NCI-H2227 treated with DMSO at 0.1 percent for 48 hours (cell line): ENCODE results near the gene MAP3K1.
A peak's percentile ranks its signal among the peaks of the same experiment; 100 is the strongest.
"Not testable (repeated sequence)": the region's sequence is repeated elsewhere in the genome, so short reads cannot be mapped to it uniquely, and the experiment has no call there.

ENCODE experiments used
- DNase-seq: peaks from one replicate; lab custom pipeline; 2025; lab: John Stamatoyannopoulos, UW

Gene MAP3K1

DNA sequence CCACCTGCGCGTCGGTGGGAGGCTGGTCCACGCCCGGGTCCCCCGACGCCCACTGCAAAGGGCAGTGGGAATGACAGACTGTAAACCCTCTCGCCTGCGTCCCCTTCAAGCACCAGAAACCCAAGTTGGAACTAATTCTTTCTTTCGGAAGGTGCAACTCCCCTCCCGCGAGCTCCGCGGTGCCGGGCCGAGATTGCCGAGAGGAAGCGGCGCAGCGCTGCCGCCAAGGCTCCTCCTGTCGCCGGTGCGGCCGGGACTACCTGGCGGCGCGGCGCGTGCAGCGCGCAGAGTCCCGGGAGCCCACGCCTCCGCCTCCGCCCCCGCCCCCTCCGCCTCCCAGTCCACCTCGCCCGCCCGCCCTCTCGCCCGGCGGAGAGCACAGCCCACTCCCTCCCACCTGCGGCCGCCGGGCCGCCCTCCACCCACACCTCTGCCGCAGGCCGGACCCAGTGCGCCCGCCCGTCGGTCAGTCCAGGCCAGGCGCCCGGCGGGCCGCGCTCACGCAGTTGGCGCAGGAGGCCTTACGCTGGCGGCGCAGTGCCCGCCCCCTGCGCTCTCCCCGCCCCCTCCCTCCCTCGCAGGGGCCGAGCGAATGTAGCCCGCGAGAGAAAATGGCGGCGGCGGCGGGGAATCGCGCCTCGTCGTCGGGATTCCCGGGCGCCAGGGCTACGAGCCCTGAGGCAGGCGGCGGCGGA lies at the start of gene MAP3K1:
Gene MAP3K1 (plus strand): TSS at position 587 of the 695 bp plus-strand sequence. CDS start 25 bp downstream, at position 612.
- peak; percentile 49 for DNase-seq

DNA sequence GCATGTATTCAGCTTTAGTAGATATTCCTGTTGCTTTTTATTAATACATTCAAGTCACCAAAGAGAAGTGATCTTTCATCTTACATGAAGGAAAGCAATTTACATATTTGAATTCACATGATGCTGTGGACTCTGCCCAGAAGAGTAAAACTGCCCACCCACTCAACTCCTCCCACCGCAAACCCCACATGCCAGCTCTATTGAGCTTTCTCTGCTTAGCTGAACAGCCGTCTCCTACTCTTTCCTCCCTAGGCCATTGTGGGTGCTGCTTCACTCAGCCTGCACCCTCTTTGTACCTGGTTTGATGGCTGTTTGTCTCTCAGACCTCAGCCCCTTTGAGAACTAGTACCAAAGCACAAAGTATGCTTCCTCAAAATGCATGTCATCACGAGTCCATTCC lies 48.4 kb upstream of the MAP3K1 start:
- no peak for DNase-seq

DNA sequence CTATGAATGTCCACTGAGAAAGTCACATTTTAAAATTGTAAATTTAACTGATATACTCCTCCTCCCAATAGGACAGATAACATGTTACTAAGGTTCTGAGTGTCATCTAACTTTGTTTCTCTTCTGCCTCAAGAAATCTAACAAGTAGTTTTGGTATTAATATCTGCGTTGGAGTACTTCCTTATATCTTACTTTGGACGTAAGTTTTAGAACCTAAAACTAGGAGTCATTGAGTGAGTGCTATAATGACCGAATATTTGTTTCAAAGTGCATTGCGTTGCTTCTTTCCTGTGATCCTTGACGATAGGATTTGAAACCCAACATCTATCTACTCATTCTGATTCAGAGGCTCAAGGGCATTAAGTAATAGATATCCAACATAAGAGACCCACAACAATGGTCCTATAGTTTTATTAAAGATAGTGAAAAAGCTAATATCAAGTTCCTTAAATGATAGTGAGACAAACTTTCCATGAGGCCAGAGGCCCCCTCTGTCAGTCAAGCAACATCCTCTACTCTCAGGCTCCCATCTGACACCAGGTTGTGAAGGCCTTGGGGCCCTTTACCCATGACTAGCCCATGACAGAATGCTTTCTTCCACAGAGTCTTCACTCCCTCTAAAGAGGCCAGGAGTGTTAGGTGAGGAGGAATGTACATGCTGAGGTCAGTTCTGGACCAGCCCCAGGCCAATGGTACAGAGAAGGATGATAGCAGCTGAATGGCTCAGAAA lies 45.3 kb upstream of the MAP3K1 start:
- DNase-seq: no peak

DNA sequence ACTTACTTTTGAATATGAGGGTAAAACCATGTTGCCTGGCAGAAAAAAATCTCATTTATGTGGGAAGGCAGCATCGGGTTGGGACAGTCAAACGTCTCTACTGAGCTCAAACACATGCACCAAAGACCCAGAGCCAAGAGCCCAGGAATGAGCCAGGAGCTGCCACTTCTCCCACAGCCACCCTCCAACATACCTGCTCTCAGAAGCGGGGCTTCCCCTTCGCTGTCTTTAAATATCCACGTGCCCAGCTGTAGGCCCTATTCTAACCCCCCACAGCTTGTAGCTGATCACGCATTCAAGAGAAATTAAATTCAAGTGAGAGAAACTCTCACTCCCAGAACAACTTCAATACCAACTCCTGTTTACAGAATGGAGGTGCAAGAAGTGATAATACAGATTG lies 42.6 kb upstream of the MAP3K1 start:
- no peak for DNase-seq

DNA sequence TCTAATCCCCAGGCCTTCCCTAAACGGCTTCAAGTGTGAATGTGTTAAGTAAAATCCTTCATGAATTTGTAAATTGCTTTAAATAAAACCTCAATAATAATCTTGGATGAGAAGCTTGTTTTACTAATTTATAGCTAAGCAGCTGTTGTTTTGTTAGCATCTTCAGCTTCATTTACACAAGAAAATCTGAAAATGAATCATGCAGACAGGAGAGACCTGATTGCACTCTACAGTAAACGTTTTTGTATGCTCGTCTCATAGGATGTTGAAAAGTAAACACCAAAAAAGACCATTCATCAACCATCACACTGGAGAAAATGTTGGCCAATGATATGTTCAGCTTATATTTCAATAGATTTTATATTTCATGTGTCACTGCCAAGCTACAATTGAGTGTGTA lies 40.4 kb upstream of the MAP3K1 start:
- no peak for DNase-seq

DNA sequence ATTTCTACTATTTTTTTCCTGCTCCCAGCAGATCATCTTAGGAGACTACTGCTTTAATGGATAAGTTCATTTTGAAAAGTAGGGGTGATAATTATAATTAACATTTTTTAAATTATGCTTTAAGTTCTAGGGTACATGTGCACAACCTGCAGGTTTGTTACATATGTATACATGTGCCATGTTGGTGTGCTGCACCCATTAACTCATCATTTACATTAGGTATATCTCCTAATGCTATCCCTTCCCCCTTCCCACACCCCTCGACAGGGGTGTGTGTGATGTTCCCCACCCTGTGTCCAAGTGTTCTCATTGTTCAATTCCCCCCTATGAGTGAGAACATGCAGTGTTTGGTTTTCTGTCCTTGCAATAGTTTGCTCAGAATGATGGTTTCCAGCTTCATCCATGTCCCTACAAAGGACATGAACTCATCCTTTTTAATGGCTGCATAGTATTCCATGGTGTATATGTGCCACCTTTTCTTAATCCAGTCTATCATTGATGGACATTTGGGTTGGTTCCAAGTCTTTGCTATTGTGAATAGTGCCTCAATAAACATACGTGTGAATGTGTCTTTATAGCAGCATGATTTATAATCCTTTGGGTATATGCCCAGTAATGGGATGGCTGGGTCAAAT lies 39.0 kb upstream of the MAP3K1 start:
- DNase-seq: not testable (repeated sequence)

DNA sequence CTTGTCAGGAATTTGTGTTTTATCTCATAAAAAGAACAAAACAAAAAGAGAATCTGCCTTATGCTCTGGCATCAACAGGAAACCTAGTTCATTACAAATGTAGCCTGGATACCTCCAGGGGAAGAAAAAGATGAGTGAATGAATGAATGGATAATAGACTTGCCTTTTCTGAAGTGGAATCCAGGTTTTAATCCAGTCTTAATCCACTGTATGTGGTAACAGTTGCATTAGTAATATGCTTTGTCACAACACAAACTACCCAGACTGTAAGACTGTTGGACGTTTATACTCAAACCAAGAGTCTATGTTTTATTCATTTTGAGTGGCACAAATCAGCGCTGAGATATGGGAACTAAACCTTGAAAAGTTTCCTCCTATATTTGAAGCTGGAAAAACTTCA lies 32.1 kb upstream of the MAP3K1 start:
- DNase-seq: no peak

DNA sequence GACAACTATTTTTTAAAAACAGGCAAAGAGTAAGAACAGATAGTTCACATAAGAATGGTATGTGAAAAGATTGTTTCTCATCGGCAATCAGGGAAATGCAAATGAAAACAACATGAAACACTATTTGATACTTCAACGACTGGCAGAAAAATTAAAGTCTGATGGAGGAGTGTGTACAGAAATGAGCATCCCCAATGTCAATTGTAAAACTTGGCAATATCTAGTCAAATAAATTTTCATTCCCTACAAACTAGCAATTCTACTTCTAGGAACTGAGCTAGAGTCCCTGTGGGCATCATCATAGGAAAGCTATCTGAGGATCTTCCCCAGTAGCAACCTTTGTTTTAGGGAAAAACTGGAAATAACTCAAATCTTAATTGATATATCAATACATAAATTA lies 29.0 kb upstream of the MAP3K1 start:
- DNase-seq: no peak

DNA sequence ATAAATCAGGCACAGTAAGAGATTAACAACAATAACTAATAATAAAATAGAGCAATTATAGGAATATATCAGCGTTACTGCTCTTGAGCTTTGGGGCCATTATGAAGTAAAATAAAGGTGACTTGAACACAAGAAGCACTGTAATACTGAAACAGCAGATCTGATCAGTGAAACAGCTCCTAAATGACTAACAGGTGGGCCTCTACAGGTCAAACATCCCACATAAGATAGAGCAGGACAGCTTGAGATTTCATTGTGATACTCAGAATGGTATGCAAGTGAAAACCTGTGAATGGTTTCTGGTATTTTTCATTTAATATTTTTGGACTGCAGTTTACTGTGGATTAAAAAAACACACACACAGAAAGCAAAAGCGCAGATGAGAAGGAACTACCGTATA lies 24.0 kb upstream of the MAP3K1 start:
- DNase-seq: no peak

DNA sequence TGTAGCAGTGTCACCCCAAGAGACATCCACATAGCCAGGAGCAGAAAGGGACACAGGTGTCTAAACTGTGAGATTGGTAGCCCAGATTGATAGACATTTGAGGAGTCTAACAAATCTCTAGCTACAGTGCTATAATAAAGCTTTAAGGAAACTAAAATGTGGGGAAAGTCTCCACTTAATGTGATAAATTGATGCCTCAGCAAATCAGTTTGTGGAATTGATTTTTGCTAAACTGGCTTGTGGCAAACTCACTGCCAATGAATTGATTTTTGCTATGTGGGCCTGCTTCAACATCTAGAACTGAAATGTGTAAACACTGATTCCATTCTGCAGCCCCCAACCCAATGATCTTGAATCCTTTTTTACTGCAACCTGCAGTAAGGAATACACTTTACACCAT lies 16.8 kb upstream of the MAP3K1 start:
- no peak for DNase-seq

DNA sequence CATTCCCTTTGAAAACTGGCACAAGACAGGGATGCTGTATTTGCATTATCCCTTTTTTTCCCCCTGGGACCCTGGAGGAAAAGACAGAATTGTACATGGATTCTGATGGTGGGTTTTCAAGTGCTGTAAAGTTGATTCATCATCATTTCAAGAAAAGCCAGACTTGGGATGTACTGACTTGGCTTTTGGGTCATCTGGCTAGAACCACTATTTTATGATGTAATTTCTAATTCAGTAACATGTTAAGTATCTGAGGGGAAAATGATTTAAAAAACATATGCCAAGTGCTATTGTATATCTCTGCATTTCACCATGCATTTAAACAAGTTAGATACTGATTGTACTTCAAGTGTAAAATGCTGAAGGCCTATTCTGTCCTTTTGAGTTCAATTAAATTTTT lies 15.2 kb upstream of the MAP3K1 start:
- no peak for DNase-seq

DNA sequence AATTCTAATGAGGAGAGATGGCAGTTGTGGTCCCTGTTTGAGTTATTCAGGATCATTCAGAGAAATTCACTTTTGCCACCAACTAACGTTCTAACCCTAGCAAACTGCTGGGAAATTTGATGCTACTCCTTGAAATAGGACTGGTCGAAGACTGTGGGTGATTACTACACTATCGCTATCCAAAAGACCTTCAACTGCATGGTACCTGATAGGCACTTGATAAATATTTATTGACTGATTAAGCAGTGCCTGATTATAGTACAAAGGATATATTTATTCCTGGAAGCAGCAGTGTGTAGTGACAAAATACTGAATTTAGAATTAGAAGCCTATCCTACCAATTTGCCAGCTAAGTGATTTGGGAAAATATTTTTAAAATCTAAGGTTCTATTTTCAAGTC lies 14.1 kb upstream of the MAP3K1 start:
- no peak for DNase-seq

DNA sequence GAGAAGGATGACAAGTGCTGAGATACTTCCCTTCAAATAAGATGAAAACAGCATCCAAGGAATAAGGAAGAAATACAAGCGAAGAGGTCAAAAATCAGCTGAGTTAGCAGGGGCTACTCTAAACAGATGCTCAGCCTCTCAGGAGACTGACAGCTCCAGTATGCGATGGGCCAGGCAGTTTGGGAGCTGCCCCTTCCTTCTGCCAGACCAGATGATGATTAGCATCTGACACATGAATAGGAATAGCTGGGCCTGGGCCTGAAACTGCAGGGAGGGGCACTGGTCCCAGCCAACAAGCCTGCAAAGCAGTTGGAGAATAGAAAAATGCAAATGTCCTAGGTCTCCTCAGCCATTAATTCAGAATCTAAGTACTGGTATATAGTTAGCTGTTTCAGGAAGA lies 13.1 kb upstream of the MAP3K1 start:
- no peak for DNase-seq

DNA sequence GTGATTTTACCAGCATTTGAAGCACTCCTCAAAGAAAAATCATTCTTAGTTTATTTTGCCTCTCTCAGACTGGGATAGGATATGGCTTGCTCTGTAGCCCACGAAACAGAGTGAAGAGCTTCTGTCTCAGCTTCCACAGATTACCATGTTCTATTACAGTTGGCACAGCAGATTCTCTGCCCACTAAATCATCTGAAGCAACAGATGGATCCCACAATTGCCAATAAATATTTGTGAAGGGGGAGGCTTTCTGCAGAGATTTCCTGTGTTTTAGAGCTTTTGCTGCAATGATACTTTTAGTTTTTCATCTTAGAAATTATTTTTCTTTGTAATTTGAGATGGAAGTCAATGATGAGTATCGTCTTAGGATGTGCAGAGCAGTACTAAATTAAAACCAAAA lies 12.3 kb upstream of the MAP3K1 start:
- no peak for DNase-seq

DNA sequence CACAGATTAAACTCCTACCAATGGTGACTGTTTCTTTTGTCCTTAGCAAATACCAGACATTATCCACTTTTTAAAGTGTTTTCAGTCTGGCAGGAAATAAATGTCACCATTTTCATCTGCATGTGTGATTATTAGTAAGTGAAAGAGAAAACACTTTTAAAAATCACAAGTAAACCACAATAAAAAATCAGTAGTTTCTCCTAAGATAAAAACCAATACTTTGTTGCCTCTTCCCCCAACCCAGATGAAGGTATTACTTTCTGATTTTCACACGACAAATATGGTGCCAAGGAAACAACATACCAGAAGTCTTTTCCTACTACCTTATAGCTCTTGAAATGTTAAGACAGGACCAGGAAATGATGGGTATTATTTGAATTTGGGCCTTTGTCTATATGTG lies 11.5 kb upstream of the MAP3K1 start:
- DNase-seq: no peak

DNA sequence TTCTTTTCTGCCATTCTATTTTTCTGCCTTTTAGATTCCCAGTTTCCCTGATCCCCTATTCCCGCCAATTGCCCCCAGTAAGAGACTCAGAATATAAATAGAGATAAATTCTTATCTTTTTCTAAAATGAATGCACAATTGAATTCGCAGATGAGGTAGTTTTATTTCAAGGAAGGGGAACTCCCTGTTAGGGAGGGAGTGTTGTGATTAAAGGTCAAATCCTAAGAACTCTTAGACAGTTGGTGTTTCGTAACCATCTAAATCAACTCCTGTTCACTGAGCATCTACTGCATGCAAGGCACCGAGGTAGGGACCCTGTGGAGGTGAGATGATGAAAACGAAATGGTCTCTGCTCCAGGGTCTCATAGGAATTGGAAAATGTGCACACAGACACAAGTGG lies 7.7 kb upstream of the MAP3K1 start:
- no peak for DNase-seq

DNA sequence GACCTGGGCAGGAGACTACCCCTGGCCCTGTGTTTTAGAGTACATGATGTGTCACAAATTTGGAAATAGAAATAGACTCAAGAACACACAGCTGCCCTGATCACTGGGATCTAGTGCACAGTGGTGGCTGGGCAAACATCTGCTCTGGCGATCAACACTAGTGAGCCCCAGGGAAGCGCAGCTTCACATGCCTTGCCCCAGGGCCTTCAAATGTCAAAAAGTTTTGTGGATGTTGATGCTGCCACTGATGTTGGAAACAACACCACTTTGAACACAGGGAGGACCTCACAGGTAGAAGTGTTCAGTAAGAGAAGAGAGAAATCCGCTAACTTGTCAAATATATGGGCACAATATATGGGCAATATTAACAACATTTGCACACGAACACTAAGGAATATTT lies 7.1 kb upstream of the MAP3K1 start:
- DNase-seq: no peak

DNA sequence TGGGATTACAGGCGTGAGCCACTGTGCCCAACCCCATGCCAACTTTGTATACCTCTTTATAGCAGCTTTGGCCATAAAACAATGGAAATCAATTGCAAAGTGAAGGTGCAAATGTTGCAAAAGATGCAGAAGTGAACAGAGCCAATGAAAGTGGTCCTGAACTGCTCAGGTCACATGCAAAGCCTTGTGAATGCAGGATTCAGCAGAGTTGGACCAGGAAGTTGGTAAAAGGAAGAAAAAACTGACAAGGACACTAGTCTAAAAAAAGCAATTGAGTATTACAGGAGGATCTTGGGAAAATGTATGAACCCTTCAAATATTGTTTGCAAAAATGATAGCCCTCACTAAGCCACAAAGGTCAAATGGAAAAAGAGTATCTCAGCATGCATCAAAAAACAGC lies 4.5 kb upstream of the MAP3K1 start:
- DNase-seq: no peak

DNA sequence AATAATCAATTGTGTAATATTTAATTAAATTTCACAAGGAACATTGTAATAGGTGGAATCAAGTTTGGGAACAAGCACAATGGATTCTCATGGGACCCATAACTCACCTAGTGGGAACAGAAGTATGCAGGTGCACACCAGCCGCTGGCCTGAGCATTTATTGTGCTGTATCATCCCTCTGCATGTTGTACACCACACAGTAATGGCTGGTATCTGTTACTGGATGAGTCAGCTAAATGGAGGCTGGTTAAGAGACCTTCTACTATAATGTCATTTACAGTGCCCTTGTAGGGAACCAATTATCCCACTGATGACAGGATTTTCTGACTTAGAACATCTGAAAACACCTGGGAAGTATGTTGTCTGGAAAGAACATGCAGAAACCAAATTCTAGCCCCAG lies 3.2 kb upstream of the MAP3K1 start:
- no peak for DNase-seq

DNA sequence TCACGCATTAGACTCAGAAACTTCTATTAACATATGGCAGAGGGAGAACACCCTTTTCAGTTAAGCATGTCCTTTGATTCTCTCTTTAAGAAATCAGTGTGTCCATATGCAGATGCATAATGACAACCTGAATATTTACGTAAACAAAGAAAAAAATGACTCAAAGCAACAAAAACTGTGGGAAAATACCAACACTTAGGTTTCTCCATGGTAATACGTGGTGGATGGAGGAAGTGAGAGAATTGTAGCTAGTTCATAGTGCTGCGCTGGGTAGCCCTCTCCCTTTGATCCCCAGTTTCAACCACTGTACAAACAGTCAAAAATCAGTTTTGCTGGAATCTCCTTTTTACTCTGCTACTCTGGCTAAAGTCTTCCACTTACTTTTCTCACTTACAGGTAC lies 2.0 kb upstream of the MAP3K1 start:
- no peak for DNase-seq

DNA sequence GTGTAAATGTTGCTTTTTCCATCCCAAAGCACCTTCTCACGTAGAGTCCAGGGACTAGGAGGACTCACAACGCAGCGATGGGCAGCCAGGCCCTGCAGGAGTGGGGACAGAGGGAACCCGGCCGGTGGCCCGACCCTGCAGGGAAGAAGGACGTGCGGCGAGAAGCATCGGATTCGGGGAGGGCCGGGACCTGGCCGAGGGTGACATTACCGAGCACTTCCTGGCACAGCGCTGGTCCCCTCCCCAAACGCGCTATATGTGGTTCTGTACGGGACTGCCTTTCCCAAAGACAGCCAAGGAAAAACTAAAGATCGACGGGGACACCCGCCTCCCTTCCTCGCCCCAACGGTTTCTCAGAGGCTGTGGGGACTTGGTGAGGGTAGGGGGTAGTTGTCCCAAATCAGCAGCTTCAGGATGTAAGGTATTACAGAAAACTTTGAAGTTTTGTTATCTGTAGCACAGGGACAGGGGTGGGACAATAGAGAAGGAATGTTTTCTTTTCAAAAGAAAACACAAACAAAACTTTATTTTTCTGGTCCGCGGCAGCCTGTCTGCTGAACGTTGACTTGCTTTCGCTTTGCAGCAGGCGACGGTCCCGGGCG lies 887 bp upstream of the MAP3K1 start:
- no peak for DNase-seq

DNA sequence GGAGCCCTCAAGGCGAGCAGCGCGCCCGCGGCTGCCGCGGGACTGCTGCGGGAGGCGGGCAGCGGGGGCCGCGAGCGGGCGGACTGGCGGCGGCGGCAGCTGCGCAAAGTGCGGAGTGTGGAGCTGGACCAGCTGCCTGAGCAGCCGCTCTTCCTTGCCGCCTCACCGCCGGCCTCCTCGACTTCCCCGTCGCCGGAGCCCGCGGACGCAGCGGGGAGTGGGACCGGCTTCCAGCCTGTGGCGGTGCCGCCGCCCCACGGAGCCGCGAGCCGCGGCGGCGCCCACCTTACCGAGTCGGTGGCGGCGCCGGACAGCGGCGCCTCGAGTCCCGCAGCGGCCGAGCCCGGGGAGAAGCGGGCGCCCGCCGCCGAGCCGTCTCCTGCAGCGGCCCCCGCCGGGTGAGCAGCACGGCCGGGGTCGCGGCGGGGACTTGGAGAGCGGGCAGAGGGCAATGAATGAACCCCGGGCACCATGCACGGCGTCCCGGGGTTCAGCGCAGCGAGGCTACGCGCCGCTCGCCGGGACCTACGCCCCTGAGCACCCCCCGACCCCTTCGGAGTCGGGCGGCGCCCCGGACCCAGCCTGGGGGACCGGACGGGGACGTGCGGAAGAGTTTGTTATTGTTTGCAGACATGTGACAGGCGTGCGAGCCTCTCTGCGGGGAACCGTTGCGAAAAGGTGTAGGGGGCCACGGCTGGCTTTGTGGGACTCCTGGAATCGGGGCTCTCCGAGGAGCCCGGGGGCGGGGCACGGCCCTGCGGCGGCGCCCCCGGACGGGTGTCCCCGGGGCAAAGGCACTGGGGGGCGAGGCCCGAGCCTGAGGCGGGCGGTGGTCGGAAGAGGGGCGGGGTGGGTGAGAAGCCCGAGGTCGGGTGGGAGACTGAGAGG lies 553 bp downstream of the MAP3K1 start:
- DNase-seq: no peak
